ENCODE results near the gene FAM216A.
"Not testable (repeated sequence)": the region's sequence is repeated elsewhere in the genome, so short reads cannot be mapped to it uniquely, and the experiment has no call there.

FAM216A gene

DNA sequence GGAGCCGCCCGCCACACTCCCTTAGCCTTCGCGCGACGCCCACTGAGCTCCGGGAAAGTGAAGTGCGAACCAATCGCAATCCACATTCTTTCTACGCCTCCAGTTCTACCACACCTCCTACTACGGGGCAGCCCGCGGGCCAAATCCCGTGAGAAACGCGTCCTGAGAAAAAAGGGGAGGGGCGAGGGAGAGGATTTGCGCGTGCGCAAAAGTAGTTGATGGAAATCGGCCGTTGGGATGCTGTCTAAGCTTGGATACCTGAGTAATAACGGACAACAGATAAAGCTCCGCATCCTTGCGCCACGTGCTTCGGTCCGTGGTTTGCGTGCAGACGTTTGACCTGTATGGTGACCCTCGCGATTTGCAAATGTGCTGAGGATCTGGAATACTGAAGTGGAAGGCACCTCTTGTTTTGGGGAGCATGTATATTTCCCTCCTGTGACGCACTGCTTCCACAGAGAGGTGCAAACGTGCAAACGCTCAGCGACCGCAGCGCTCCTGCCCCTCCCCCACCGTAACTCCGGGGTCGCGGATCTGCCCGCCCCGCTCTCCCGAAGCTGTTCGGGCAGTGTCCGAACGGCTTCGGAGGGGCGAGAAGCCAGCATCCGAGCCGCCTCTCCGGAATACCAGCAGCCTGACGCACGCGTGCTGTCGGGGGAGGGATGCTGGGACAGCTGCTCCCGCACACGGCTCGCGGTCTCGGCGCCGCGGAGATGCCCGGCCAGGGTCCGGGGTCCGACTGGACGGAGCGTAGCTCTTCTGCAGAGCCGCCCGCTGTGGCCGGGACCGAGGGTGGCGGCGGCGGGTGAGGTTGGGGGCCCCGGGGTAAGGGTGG lies at the start of gene FAM216A, which contains the start of gene GPN3:
FAM216A (plus strand) TSS at position 632 of the 835 bp plus-strand sequence; CDS start at position 663, 31 bp downstream.
GPN3 (minus strand) TSS at position 44 of the 835 bp plus-strand sequence. CDS start 54 bp downstream, outside the sequence.
- TF ChIP-seq, protein P1, sequence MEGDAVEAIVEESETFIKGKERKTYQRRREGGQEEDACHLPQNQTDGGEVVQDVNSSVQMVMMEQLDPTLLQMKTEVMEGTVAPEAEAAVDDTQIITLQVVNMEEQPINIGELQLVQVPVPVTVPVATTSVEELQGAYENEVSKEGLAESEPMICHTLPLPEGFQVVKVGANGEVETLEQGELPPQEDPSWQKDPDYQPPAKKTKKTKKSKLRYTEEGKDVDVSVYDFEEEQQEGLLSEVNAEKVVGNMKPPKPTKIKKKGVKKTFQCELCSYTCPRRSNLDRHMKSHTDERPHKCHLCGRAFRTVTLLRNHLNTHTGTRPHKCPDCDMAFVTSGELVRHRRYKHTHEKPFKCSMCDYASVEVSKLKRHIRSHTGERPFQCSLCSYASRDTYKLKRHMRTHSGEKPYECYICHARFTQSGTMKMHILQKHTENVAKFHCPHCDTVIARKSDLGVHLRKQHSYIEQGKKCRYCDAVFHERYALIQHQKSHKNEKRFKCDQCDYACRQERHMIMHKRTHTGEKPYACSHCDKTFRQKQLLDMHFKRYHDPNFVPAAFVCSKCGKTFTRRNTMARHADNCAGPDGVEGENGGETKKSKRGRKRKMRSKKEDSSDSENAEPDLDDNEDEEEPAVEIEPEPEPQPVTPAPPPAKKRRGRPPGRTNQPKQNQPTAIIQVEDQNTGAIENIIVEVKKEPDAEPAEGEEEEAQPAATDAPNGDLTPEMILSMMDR (IDR thresholded peaks at IDR 0.05; ENCODE audit: extremely low read depth, insufficient read depth, missing control alignments): peak; percentile 6
- in situ Hi-C loops (cut with MboI; ENCODE audit: low pct_unique_long_range_greater_than_20kb, low sequenced_read_pairs, unreplicated experiment): loop anchor here (10.0 kb wide), 1 partner anchor 136 kb away; no protein-coding TSS in a partner anchor
- peak; percentile 94 for DNase-seq (ENCODE audit: low spot score)

DNA sequence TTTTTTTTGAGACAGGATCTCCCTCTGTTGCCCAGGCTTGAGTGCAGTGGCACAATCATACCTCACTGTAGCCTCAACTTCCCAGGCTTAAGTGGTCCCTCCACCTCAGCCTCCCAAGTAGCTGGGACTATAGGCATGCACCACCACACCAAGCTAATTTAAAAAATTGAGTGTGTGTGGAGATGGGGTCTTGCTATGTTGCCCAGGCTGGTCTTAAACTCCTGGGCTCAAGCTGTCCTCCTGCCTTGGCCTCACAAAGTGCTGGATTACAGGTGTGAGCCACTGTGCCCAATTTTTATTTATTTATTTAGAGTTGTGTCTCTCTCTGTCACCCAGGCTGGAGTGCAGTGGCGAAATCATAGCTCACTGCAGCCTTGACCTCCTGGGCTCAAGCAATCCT lies 48.0 kb upstream of the FAM216A start:
- DNase-seq (ENCODE audit: low spot score): not testable (repeated sequence)
- in situ Hi-C loops (cut with MboI; ENCODE audit: low pct_unique_long_range_greater_than_20kb, low sequenced_read_pairs, unreplicated experiment): loop anchor here (10.0 kb wide), 1 partner anchor 316 kb away; no protein-coding TSS in a partner anchor

GRCh38 chr12:110421159-110421661 lies 47.4 kb upstream of the FAM216A start:
- in situ Hi-C loops (cut with MboI; ENCODE audit: low pct_unique_long_range_greater_than_20kb, low sequenced_read_pairs, unreplicated experiment): loop anchor here (10.0 kb wide), 1 partner anchor 316 kb away; no protein-coding TSS in a partner anchor
- no peak for DNase-seq (ENCODE audit: low spot score)
- TF ChIP-seq, protein P1 (IDR thresholded peaks at IDR 0.05; ENCODE audit: extremely low read depth, insufficient read depth, missing control alignments): no peak

GRCh38 chr12:110421701-110422100 lies 46.9 kb upstream of the FAM216A start:
- in situ Hi-C loops (cut with MboI; ENCODE audit: low pct_unique_long_range_greater_than_20kb, low sequenced_read_pairs, unreplicated experiment): loop anchor here (10.0 kb wide), 1 partner anchor 317 kb away; no protein-coding TSS in a partner anchor
- DNase-seq (ENCODE audit: low spot score): no peak
- TF ChIP-seq, protein P1 (IDR thresholded peaks at IDR 0.05; ENCODE audit: extremely low read depth, insufficient read depth, missing control alignments): no peak

DNA sequence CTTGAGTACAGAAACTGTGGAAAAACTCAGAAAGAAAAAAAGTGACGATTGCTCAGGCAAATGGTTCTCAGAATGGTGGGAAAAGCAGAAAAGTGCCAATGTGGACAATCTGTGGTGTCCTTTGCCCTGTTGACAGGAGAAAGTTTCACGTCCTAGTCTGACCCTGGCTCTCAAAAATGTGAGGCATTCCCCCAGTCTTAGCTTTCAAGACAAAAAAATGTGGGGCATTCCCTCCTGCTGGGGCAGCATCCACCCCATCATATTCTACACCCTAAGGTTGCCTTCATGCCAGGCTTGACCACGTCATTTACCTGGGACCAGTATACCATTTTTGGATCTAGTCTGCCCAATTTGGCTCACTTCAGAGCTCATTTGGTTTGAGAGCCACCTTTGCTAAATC lies 44.4 kb upstream of the FAM216A start:
- DNase-seq (ENCODE audit: low spot score): no peak
- TF ChIP-seq, protein P1 (IDR thresholded peaks at IDR 0.05; ENCODE audit: extremely low read depth, insufficient read depth, missing control alignments): no peak
- in situ Hi-C loops (cut with MboI; ENCODE audit: low pct_unique_long_range_greater_than_20kb, low sequenced_read_pairs, unreplicated experiment): loop anchor here (10.0 kb wide), 1 partner anchor 319 kb away; no protein-coding TSS in a partner anchor

GRCh38 chr12:110426406-110426805 lies 42.2 kb upstream of the FAM216A start:
- DNase-seq (ENCODE audit: low spot score): no peak
- TF ChIP-seq, protein P1 (IDR thresholded peaks at IDR 0.05; ENCODE audit: extremely low read depth, insufficient read depth, missing control alignments): no peak
- in situ Hi-C loops (cut with MboI; ENCODE audit: low pct_unique_long_range_greater_than_20kb, low sequenced_read_pairs, unreplicated experiment): loop anchor here (10.0 kb wide), 1 partner anchor 322 kb away; no protein-coding TSS in a partner anchor

DNA sequence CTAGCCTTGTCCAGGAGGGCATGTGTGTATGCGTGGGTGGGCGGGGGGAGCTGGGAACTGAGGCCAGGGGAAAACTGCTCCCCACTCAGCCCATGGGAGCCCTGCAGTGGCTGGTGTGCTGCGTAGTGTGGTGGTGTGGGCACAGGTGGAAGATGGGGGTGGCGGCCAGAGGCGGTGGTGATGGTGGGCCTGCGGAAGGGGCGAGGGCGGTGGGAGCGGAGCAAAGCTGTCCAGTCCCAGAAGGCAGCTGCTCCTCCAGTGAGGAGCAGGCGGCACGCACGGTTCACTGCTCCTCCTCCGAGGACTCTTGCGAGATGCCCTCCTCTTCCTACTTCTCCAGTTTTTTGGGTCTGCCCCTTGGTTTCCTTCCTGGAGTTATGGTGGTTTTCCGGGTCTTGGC lies 39.0 kb upstream of the FAM216A start:
- DNase-seq (ENCODE audit: low spot score): not testable (repeated sequence)
- in situ Hi-C loops (cut with MboI; ENCODE audit: low pct_unique_long_range_greater_than_20kb, low sequenced_read_pairs, unreplicated experiment): loop anchor here (10.0 kb wide), 1 partner anchor 325 kb away; no protein-coding TSS in a partner anchor
